Measurements from ENCODE around the gene RBM26. TPM values are rescaled to one million over a fixed set of nuclear protein-coding genes. Genes with fewer than 3 reads are reported as not detected.

RBM26 gene
- total and polyA plus RNA-seq, 2 experiments from 2014 or later: 11.1 to 19.2 TPM

DNA sequence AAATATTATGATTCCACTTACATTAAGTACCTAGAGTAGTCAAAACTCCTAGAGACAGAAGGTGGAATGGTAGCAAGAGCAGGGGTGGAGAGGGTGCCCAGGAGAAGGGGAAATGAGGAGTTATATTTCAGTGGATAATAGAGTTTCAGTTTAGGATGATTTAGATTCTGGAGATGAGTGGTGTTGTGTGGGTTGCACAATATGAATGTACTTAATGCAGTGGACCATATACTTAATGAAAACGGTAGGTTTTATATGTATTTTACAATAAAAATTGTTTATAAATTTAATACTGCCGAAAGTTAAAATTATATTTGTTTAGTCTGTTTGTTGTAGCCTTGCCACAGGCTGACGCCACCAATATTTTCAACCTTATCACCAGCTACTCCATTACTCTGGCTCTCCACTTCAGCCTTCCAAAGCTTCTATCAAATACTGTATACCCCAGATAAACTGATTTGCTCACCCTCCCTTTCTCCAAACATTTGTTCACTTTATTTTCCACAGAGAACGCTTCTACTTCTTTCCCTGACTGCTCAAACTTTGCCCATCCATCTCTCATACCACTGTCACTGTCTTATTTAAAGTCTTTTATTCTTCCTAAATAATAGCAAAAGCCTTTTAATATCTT lies 1.4 kb upstream of the RBM26 start:
- TF ChIP-seq EZH2 (IDR thresholded peaks at IDR 0.05; ENCODE audit: insufficient read depth, poor library complexity, severe bottlenecking) (no peak), EZH2phosphoT487 (IDR thresholded peaks at IDR 0.05; ENCODE audit: insufficient read depth, low read depth) (no peak)
- Histone ChIP-seq H3K4me1 (ENCODE audit: insufficient read depth) (peaks cover 30% of the 10 kb centered on the region), H3K36me3 (ENCODE audit: low read depth) (no peaks in the 10 kb centered on the region), H3K4me2 (ENCODE audit: unreplicated experiment) (peak overlapping the region; percentile 91), H3K9me3 (ENCODE audit: low read depth) (no peaks in the 10 kb centered on the region), H3K79me2 (ENCODE audit: insufficient read depth) (peaks cover 54% of the 10 kb centered on the region), H3K27ac (no peak overlapping the region), H3K9ac (peak overlapping the region; percentile 98), H4K20me1 (ENCODE audit: insufficient read depth) (no peaks in the 10 kb centered on the region), H3K9me2 (ENCODE audit: insufficient read depth) (no peaks in the 10 kb centered on the region), H3K4me3 (peak overlapping the region; percentile 91), H3F3A (ENCODE audit: insufficient read depth) (peaks cover 18% of the 10 kb centered on the region; the same call in 1 of the 2 replicates), H2AFZ (peak overlapping the region; percentile 92; the same call in 1 of the 2 replicates), H3K27me3 (replicated peaks; ENCODE audit: insufficient read depth) (no peaks in the 10 kb centered on the region)
- 96 to 98% methylated on average over 4 of the region's 4 CpGs for WGBS, 2 experiments (ENCODE audit: low coverage in 1 of 2, low lambda C conversion rate in 2 of 2, missing lambda C conversion rate in 2 of 2)
- in situ Hi-C loops (cut with MboI): loop anchor here (25.0 kb wide), 1 partner anchor 955 kb away; no protein-coding TSS in a partner anchor
- no peak for DNase-seq

DNA sequence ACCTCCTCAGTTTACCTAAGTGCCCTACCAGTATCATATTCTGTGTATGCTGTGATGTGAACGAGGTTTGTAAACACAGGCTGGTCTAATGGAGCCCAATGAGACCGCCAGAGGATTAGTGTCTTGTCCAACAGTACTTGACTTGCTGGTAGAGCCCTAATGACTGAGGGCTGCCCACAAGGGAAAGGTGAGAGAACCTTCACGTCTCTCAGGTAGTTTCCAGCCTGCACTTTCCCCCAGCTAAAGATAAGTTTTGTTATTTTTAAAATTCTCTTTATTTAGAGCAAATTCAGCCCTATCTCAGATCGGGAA lies 498 bp upstream of the RBM26 start:
- Histone ChIP-seq H3K4me2 (ENCODE audit: unreplicated experiment) (peak overlapping the region; percentile 91), H3K79me2 (ENCODE audit: insufficient read depth) (peaks cover 64% of the 10 kb centered on the region), H3K9me2 (ENCODE audit: insufficient read depth) (no peaks in the 10 kb centered on the region), H3K9ac (peak overlapping the region; percentile 98), H3K27me3 (replicated peaks; ENCODE audit: insufficient read depth) (no peaks in the 10 kb centered on the region), H3K4me3 (peak overlapping the region; percentile 91), H2AFZ (peak overlapping the region; percentile 92), H3K9me3 (ENCODE audit: low read depth) (no peaks in the 10 kb centered on the region), H3K27ac (peak overlapping the region; percentile 87), H3K36me3 (ENCODE audit: low read depth) (no peaks in the 10 kb centered on the region), H3F3A (ENCODE audit: insufficient read depth) (peaks cover 18% of the 10 kb centered on the region; the same call in 1 of the 2 replicates), H3K4me1 (ENCODE audit: insufficient read depth) (peaks cover 30% of the 10 kb centered on the region), H4K20me1 (ENCODE audit: insufficient read depth) (no peaks in the 10 kb centered on the region)
- WGBS, 2 experiments (ENCODE audit: low coverage in 1 of 2, low lambda C conversion rate in 2 of 2, missing lambda C conversion rate in 2 of 2): 2% methylated on average over 4 of the region's 4 CpGs
- in situ Hi-C loops (cut with MboI): loop anchor here (25.0 kb wide), 1 partner anchor 956 kb away; no protein-coding TSS in a partner anchor
- TF ChIP-seq EZH2phosphoT487 (IDR thresholded peaks at IDR 0.05; ENCODE audit: insufficient read depth, low read depth) (no peak), EZH2 (IDR thresholded peaks at IDR 0.05; ENCODE audit: insufficient read depth, poor library complexity, severe bottlenecking) (no peak)
- DNase-seq: no peak

GRCh38 chr13:79405501-79405830 lies 589 bp downstream of the RBM26 start:
- peaks cover 18% of the 10 kb centered on the region; the same call in 1 of the 2 replicates for H3F3A ChIP-seq (ENCODE audit: insufficient read depth)
- H3K9me3 ChIP-seq (ENCODE audit: low read depth): no peaks in the 10 kb centered on the region
- H3K9me2 ChIP-seq (ENCODE audit: insufficient read depth): no peaks in the 10 kb centered on the region
- peak overlapping the region; percentile 87 for H3K27ac ChIP-seq
- H3K4me1 ChIP-seq (ENCODE audit: insufficient read depth): peaks cover 30% of the 10 kb centered on the region
- 1 to 2% methylated on average over 10 to 19 of the region's 19 CpGs for WGBS, 2 experiments (ENCODE audit: low coverage in 1 of 2, low lambda C conversion rate in 2 of 2, missing lambda C conversion rate in 2 of 2)
- peak; percentile 75 for DNase-seq
- TF ChIP-seq EZH2phosphoT487 (IDR thresholded peaks at IDR 0.05; ENCODE audit: insufficient read depth, low read depth) (no peak), EZH2 (IDR thresholded peaks at IDR 0.05; ENCODE audit: insufficient read depth, poor library complexity, severe bottlenecking) (no peak)
- no peaks in the 10 kb centered on the region for H3K36me3 ChIP-seq (ENCODE audit: low read depth)
- no peaks in the 10 kb centered on the region for H3K27me3 ChIP-seq (replicated peaks; ENCODE audit: insufficient read depth)
- peak overlapping the region; percentile 92 for H2AFZ ChIP-seq
- in situ Hi-C loops (cut with MboI): loop anchor here (25.0 kb wide), 1 partner anchor 957 kb away; no protein-coding TSS in a partner anchor
- H4K20me1 ChIP-seq (ENCODE audit: insufficient read depth): no peaks in the 10 kb centered on the region; the same call in 1 of the 2 replicates
- peak overlapping the region; percentile 91 for H3K4me2 ChIP-seq (ENCODE audit: unreplicated experiment)
- peak overlapping the region; percentile 98 for H3K9ac ChIP-seq
- H3K79me2 ChIP-seq (ENCODE audit: insufficient read depth): peaks cover 74% of the 10 kb centered on the region
- peak overlapping the region; percentile 91 for H3K4me3 ChIP-seq

DNA sequence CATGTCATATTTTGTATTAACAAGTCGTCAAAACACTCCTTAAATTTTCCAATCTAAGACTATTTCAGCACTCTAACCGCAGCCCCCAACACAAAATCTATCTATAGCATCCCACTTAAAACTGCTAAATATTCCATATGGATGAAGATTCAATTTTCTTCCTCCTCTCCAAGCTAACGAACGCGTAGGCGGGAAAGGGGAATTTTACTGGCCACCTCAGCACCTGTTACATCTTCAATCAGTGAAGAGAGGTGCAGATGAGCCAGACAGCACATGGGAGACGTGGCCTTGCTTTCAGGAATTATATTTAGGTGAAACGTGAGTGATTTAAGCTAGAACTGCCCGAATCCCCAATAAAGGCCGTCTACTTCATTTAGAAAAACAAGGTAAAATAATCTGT lies 1.1 kb downstream of the RBM26 start:
- 2% methylated on average over 10 of the region's 10 CpGs for WGBS, 2 experiments (ENCODE audit: low coverage in 1 of 2, low lambda C conversion rate in 2 of 2, missing lambda C conversion rate in 2 of 2)
- peaks cover 4% of the 10 kb centered on the region; the same call in 1 of the 2 replicates for H4K20me1 ChIP-seq (ENCODE audit: insufficient read depth)
- TF ChIP-seq EZH2 (IDR thresholded peaks at IDR 0.05; ENCODE audit: insufficient read depth, poor library complexity, severe bottlenecking) (no peak), EZH2phosphoT487 (IDR thresholded peaks at IDR 0.05; ENCODE audit: insufficient read depth, low read depth) (no peak)
- in situ Hi-C loops (cut with MboI): loop anchor here (25.0 kb wide), 1 partner anchor 957 kb away; no protein-coding TSS in a partner anchor
- H2AFZ ChIP-seq: peak overlapping the region; percentile 92
- peaks cover 18% of the 10 kb centered on the region; the same call in 1 of the 2 replicates for H3F3A ChIP-seq (ENCODE audit: insufficient read depth)
- H3K36me3 ChIP-seq (ENCODE audit: low read depth): no peaks in the 10 kb centered on the region
- H3K4me2 ChIP-seq (ENCODE audit: unreplicated experiment): peak overlapping the region; percentile 91
- H3K4me1 ChIP-seq (ENCODE audit: insufficient read depth): peaks cover 30% of the 10 kb centered on the region
- H3K27ac ChIP-seq: peak overlapping the region; percentile 87
- peak; percentile 50 for DNase-seq
- H3K9ac ChIP-seq: peak overlapping the region; percentile 98
- peaks cover 79% of the 10 kb centered on the region for H3K79me2 ChIP-seq (ENCODE audit: insufficient read depth)
- no peaks in the 10 kb centered on the region for H3K27me3 ChIP-seq (replicated peaks; ENCODE audit: insufficient read depth)
- peak overlapping the region; percentile 91 for H3K4me3 ChIP-seq
- H3K9me3 ChIP-seq (ENCODE audit: low read depth): no peaks in the 10 kb centered on the region
- H3K9me2 ChIP-seq (ENCODE audit: insufficient read depth): no peaks in the 10 kb centered on the region
